Liver (tissue), 3 donors: ENCODE results near the gene ZNF333.

Experiments used
- CTCF ChIP-seq: fragments of 150-350 bp; IDR thresholded peaks from 2 replicates; pipeline ENCODE4 v1.5.1; 2017; ENCODE audit warnings: improper control_type of control experiment, low read depth, low read length; ENCODE audit not compliant: missing input control
- EGR1 ChIP-seq, 2 donors: IDR thresholded peaks; 2 replicates each; pipeline ENCODE4 v1.6.1; 2016 to 2018; ENCODE audit warnings: antibody characterized with exemption in 2 of 2, low read depth in 2 of 2
- MAX ChIP-seq: IDR thresholded peaks from 2 replicates; pipeline ENCODE4 v1.6.1; 2016; ENCODE audit warnings: antibody characterized with exemption
- RAD21 ChIP-seq, 2 donors: IDR thresholded peaks; 2 replicates each; pipeline ENCODE4 v1.6.1; 2016; ENCODE audit warnings: antibody characterized with exemption in 2 of 2, mild to moderate bottlenecking in 2 of 2
- REST ChIP-seq: IDR thresholded peaks from 2 replicates; pipeline ENCODE4 v1.6.1; 2016; ENCODE audit warnings: antibody characterized with exemption, mild to moderate bottlenecking
- RXRA ChIP-seq, 2 donors: IDR thresholded peaks; 2 replicates each; pipeline ENCODE4 v1.6.1; 2017 to 2018; ENCODE audit warnings: antibody characterized with exemption in 2 of 2, mild to moderate bottlenecking in 1 of 2
- YY1 ChIP-seq: IDR thresholded peaks from 2 replicates; pipeline ENCODE4 v1.6.1; 2016; ENCODE audit warnings: antibody characterized with exemption, mild to moderate bottlenecking
- donor health status: healthy.
- donor health status: healthy.

GRCh38 chr19:14748601-14749000 lies 58.8 kb downstream of the ZNF333 start:
- TF ChIP-seq RXRA (IDR thresholded peaks at IDR 0.05), result no peak
- TF ChIP-seq CTCF, result no peak
- no peak for TF ChIP-seq RAD21 (IDR thresholded peaks at IDR 0.05)
- TF ChIP-seq REST, result no peak
- TF ChIP-seq MAX, result no peak
- no peak for TF ChIP-seq YY1
- no peak for TF ChIP-seq EGR1 (IDR thresholded peaks at IDR 0.05; ENCODE audit: low read depth in 2 of 2)
